Fibroblast of lung (primary cell): ENCODE measurements around the gene DPYSL3. TPM values are rescaled to one million over a fixed set of nuclear protein-coding genes. Genes with fewer than 3 reads are reported as not detected.

ENCODE experiments used
- DNase-seq, 2 donors: peaks; one replicate each; pipeline versions ENCODE4 v3.0.0 to v3.0.0-alpha.2; 2010; ENCODE audit warnings: low read depth in 2 of 2
- H2AFZ ChIP-seq: 2 replicates; pipeline ENCODE4 v1.5.1; 2012; ENCODE audit warnings: low read length, control low read depth, inconsistent platforms
- H3K27ac ChIP-seq: 2 replicates; pipeline ENCODE4 v1.5.1; 2011; ENCODE audit warnings: low read length, control low read depth; ENCODE audit not compliant: insufficient read depth
- H3K27me3 ChIP-seq: 2 replicates; pipeline ENCODE4 v1.5.1; 2011; ENCODE audit warnings: mild to moderate bottlenecking, low read length; ENCODE audit not compliant: control insufficient read depth, insufficient read depth
- H3K36me3 ChIP-seq: 2 replicates; pipeline ENCODE4 v1.5.1; 2011; ENCODE audit warnings: low read length; ENCODE audit not compliant: control insufficient read depth, insufficient read depth
- H3K4me1 ChIP-seq: 2 replicates; pipeline ENCODE4 v1.5.1; 2011; ENCODE audit warnings: low read length; ENCODE audit not compliant: control insufficient read depth, insufficient read depth; ENCODE audit errors: extremely low read depth
- H3K4me2 ChIP-seq: 2 replicates; pipeline ENCODE4 v1.5.1; 2011; ENCODE audit warnings: low read length, control low read depth; ENCODE audit not compliant: insufficient read depth; ENCODE audit errors: extremely low read depth
- H3K4me3 ChIP-seq, 4 experiments: fragments of 200-600 bp in 1 of 4; sonication (generic) in 1 of 4; replicated peaks in 1 of 4; 2 replicates each; pipeline ENCODE4 v1.5.1; 2011 to 2016; ENCODE audit warnings: low read length in 4 of 4, low read depth in 3 of 4, mild to moderate bottlenecking in 3 of 4, control low read depth in 2 of 4, inconsistent platforms in 1 of 4, mixed read lengths in 1 of 4; ENCODE audit not compliant: insufficient read depth in 1 of 4; ENCODE audit errors: control extremely low read depth in 1 of 4
- H3K79me2 ChIP-seq: 2 replicates; pipeline ENCODE4 v1.5.1; 2012; ENCODE audit warnings: mild to moderate bottlenecking, low read length, inconsistent platforms; ENCODE audit not compliant: control insufficient read depth, insufficient read depth
- H3K9ac ChIP-seq: 2 replicates; pipeline ENCODE4 v1.5.1; 2011; ENCODE audit warnings: mild to moderate bottlenecking, low read length, control low read depth; ENCODE audit not compliant: insufficient read depth
- H3K9me3 ChIP-seq: 2 replicates; pipeline ENCODE4 v1.5.1; 2012; ENCODE audit warnings: low read depth, low read length; ENCODE audit not compliant: control insufficient read depth, insufficient read depth
- H4K20me1 ChIP-seq: 2 replicates; pipeline ENCODE4 v1.5.1; 2011; ENCODE audit warnings: low read length; ENCODE audit not compliant: control insufficient read depth, insufficient read depth; ENCODE audit errors: extremely low read depth
- CTCF ChIP-seq, 2 donors: IDR thresholded peaks in 1 of 2; conservative IDR thresholded peaks in 1 of 2; 1 replicate in 1 of 2; 2 replicates in 1 of 2; pipeline ENCODE4 v1.5.1; 2011 to 2012; ENCODE audit warnings: low read length in 2 of 2, control low read depth in 1 of 2, inconsistent platforms in 1 of 2, low read depth in 1 of 2, mild to moderate bottlenecking in 1 of 2
- EZH2 ChIP-seq: IDR thresholded peaks from 2 replicates; pipeline ENCODE4 v1.5.1; 2012; ENCODE audit warnings: low read length, control low read depth, mild to moderate bottlenecking; ENCODE audit errors: missing control alignments
- polyA plus RNA-seq, 2 donors: library from polyadenylated mRNA; depleted of rRNA in 1 of 2; stranded (reverse) in 1 of 2; unstranded in 1 of 2; fragments of >200 nt; gene quantifications; 2 replicates each; pipeline ENCODE4 v1.2.1, GENCODE V29; 2011 to 2012; ENCODE audit warnings: missing spikeins in 1 of 2
- total RNA-seq: library from RNA; depleted of rRNA; stranded (reverse); fragments of >200 nt; gene quantifications from 2 replicates; pipeline ENCODE4 v1.2.1, GENCODE V29; 2014

The DPYSL3 gene
- total and polyA plus RNA-seq, 2 donors (not counting 1 experiment from before 2014, with no cell fraction given) = 52.4 to 206 TPM

DNA sequence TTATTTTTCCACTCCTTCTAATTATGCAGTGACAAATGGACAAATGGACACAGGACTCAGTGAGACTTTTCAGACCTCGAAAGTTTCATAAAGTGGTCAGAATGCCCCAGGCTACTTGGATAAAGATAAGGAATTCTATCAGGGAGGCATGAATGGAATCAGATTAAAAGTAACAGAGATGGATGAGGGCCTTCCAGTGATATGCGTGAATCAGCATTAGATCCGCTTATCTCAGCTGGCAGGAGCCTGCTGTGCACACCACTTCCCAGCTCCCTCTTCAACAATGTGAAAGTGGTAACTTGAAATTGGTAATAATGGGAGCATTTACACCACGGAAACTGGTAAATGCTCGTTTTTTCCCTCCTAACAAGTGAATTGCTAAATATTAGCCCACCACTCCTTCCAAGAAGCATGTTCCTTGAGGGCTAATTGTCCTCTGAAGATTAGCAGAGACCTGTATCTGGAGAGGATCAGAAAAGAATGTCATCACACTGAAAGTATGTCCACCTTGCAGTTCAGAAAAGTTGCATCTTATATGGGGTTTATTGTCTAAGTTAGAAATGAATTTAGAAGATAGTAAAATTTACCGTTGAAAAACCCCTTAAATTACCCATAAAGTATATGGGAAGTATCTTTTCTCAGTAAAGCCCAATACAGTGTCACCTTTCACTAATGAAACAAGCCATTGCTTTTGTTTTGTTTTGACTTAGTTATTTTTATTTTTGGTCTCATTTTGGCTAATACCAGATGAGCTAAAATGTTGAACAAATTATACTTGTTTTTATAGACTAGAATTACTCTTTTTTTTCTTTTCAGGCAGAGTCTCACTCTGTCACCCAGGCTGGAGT lies 125.3 kb downstream of the DPYSL3 start:
- Histone ChIP-seq H3K36me3 (no peaks in the 10 kb centered on the region), H3K79me2 (no peaks in the 10 kb centered on the region), H3K9ac (no peak overlapping the region), H3K9me3 (no peaks in the 10 kb centered on the region), H4K20me1 (no peaks in the 10 kb centered on the region), H3K27ac (no peak overlapping the region), H2AFZ (no peak overlapping the region), H3K4me1 (no peaks in the 10 kb centered on the region), H3K4me3 (no peak overlapping the region), H3K4me2 (no peak overlapping the region), H3K27me3 (no peaks in the 10 kb centered on the region)
- peak in 1 of 2 donors; percentile 63 for DNase-seq
- TF ChIP-seq CTCF (conservative IDR thresholded peaks at IDR 0.05 in 1 of 2, IDR thresholded peaks at IDR 0.05 in 1 of 2; ENCODE audit: low read depth in 1 of 2, low read length in 2 of 2) (no peak), EZH2 (no peak)

GRCh38 chr5:147382776-147383175 lies 127.1 kb downstream of the DPYSL3 start:
- Histone ChIP-seq H3K36me3 (no peaks in the 10 kb centered on the region), H3K4me2 (no peak overlapping the region)

GRCh38 chr5:147381555-147381954 lies 128.3 kb downstream of the DPYSL3 start:
- Histone ChIP-seq H3K36me3 (no peaks in the 10 kb centered on the region), H2AFZ (no peak overlapping the region), H3K9ac (no peak overlapping the region), H3K4me3 (no peak overlapping the region), H3K4me2 (no peak overlapping the region), H3K4me1 (no peaks in the 10 kb centered on the region), H3K9me3 (no peaks in the 10 kb centered on the region), H4K20me1 (no peaks in the 10 kb centered on the region), H3K27me3 (no peaks in the 10 kb centered on the region), H3K79me2 (no peaks in the 10 kb centered on the region), H3K27ac (no peak overlapping the region)
- TF ChIP-seq EZH2 (no peak), CTCF (conservative IDR thresholded peaks at IDR 0.05 in 1 of 2, IDR thresholded peaks at IDR 0.05 in 1 of 2; ENCODE audit: low read depth in 1 of 2, low read length in 2 of 2) (no peak)
- DNase-seq = no peak

More at GRCh38 chr5:147382776-147383175, 127.1 kb downstream of the DPYSL3 start:
- Histone ChIP-seq H3K9me3 (no peaks in the 10 kb centered on the region), H3K4me3 (peak overlapping the region in 3 of 4 experiments; percentile 2 to 44 (median 39)), H3K4me1 (no peaks in the 10 kb centered on the region), H3K27me3 (no peaks in the 10 kb centered on the region), H3K79me2 (no peaks in the 10 kb centered on the region), H3K27ac (no peak overlapping the region), H3K9ac (no peak overlapping the region), H4K20me1 (no peaks in the 10 kb centered on the region), H2AFZ (peak overlapping the region; percentile 77)
- DNase-seq = no peak
- no peak for TF ChIP-seq CTCF (conservative IDR thresholded peaks at IDR 0.05 in 1 of 2, IDR thresholded peaks at IDR 0.05 in 1 of 2; ENCODE audit: low read depth in 1 of 2, low read length in 2 of 2)
- TF ChIP-seq EZH2 = no peak
